CD4-positive, alpha-beta memory T cell (primary cell): ENCODE results near the gene NMRK2. TPM values are rescaled to one million over a fixed set of nuclear protein-coding genes. Genes with fewer than 3 reads are reported as not detected.

Source experiments
- CTCF ChIA-PET: fragments of 350-600 bp; sonication (Branson Sonifier 250); formaldehyde crosslinking; loops from one replicate; lab custom pipeline; 2021; ENCODE audit warnings: inconsistent platforms; ENCODE audit not compliant: partially characterized antibody; lab: Charles Lee
- POLR2A ChIA-PET: fragments of 350-600 bp; sonication (Branson Sonifier 250); formaldehyde crosslinking; loops from one replicate; lab custom pipeline; 2021; ENCODE audit not compliant: partially characterized antibody; lab: Charles Lee
- DNase-seq, 5 donors: peaks; one replicate each; pipeline versions ENCODE4 v3.0.0 to v3.0.0-alpha.2; 2020 to 2022; ENCODE audit warnings: mixed read lengths in 1 of 5
- H3K27ac ChIP-seq: one replicate; pipeline ENCODE4 v1.7.0; 2013; ENCODE audit warnings: low read depth, low read length
- H3K27me3 ChIP-seq: 2 replicates; pipeline ENCODE4 v1.7.0; 2013; ENCODE audit warnings: mild to moderate bottlenecking, low read length, moderate library complexity; ENCODE audit not compliant: insufficient read depth
- H3K36me3 ChIP-seq: 2 replicates; pipeline ENCODE4 v1.7.0; 2013; ENCODE audit warnings: mild to moderate bottlenecking, low read length, moderate library complexity; ENCODE audit not compliant: insufficient read depth
- H3K4me1 ChIP-seq: 2 replicates; pipeline ENCODE4 v1.7.0; 2013; ENCODE audit warnings: mild to moderate bottlenecking, low read length, moderate library complexity; ENCODE audit not compliant: insufficient read depth
- H3K4me3 ChIP-seq, 2 donors: one replicate each; pipeline ENCODE4 v1.7.0; 2013; ENCODE audit warnings: low read length in 2 of 2, mild to moderate bottlenecking in 1 of 2
- H3K9me3 ChIP-seq, 2 donors: one replicate each; pipeline ENCODE4 v1.7.0; 2013; ENCODE audit warnings: low read length in 2 of 2, control low read depth in 1 of 2; ENCODE audit not compliant: control insufficient read depth in 1 of 2
- H3K27ac Mint-ChIP-seq, 7 donors: one replicate each; pipeline ENCODE4 v1.8.0; 2020 to 2021; ENCODE audit warnings: mixed read lengths in 7 of 7, mild to moderate bottlenecking in 6 of 7, inconsistent platforms in 3 of 7, moderate library complexity in 3 of 7
- H3K27me3 Mint-ChIP-seq, 2 donors: one replicate each; pipeline ENCODE4 v1.8.0; 2020 to 2021; ENCODE audit warnings: mixed read lengths in 2 of 2
- H3K36me3 Mint-ChIP-seq, 2 donors: one replicate each; pipeline ENCODE4 v1.8.0; 2020 to 2021; ENCODE audit warnings: mixed read lengths in 2 of 2, inconsistent platforms in 1 of 2, mild to moderate bottlenecking in 1 of 2
- H3K4me1 Mint-ChIP-seq, 4 donors: one replicate each; pipeline ENCODE4 v1.8.0; 2020 to 2021; ENCODE audit warnings: mixed read lengths in 4 of 4, mild to moderate bottlenecking in 1 of 4
- H3K4me3 Mint-ChIP-seq, 8 donors: one replicate each; pipeline ENCODE4 v1.8.0; 2020 to 2021; ENCODE audit warnings: mixed read lengths in 8 of 8, mild to moderate bottlenecking in 7 of 8, moderate library complexity in 6 of 8, inconsistent platforms in 3 of 8
- H3K9me3 Mint-ChIP-seq, 8 donors: one replicate each; pipeline ENCODE4 v1.8.0; 2020 to 2021; ENCODE audit warnings: mixed read lengths in 8 of 8, mild to moderate bottlenecking in 5 of 8, inconsistent platforms in 3 of 8, moderate library complexity in 1 of 8
- intact Hi-C: fragments of 100-400 bp; cut with micrococcal nuclease; formaldehyde crosslinking; loops from one replicate; pipeline ENCODE4 v1.15.1; 2023
- polyA plus RNA-seq, 2 donors: library from polyadenylated mRNA; unstranded; fragments of 300-500 nt; fragmentation: Illumina TruSeq; gene quantifications; one replicate each; pipeline ENCODE4 v1.2.3, GENCODE V29; 2021
- total RNA-seq, 2 experiments: library from RNA; stranded (reverse); gene quantifications; one replicate each; pipeline ENCODE4 v1.2.3, GENCODE V29; 2021

NMRK2 gene
- total and polyA plus RNA-seq, 4 experiments from 2014 or later: not detected

DNA sequence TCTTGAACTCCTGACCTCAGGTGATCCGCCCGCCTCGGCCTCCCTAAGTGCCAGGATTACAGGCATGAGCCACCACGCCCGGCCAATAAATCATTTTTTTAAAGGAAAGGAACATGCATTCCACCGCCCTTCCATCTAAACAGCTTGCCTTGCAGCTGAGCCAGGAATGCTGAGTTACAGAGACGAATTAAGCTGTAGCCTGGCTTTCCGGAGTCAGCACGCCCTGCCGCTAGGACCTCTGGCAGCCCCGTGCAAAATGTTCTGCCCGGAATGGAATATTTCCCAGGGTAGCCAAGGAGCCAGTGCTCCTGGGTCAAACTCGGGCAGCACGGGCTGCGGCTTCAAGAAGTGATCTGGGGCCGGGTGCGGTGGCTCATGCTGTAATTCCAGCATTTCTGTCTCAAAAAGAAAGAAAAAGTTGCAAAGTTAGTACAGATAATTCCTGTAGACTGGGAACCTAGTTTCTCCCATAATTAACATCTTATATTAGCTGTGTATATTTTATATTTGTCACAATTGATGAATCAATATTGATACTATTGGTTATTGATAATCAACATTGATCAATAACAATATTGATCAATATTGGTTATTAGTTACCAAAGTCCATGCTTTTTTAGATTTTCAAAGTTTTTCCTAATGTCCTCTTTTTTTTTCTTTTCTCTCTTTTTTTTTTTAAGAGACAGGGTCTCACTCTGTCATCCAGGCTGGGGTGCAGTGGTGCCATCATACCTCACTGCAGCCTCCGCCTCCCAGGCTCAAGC, 33.2 kb upstream of the NMRK2 start:
- Histone ChIP-seq H3K4me1 (no peaks in the 10 kb centered on the region), H3K36me3 (no peaks in the 10 kb centered on the region), H3K4me3 (no peak overlapping the region), H3K9me3 (no peaks in the 10 kb centered on the region), H3K27ac (no peak overlapping the region), H3K27me3 (no peaks in the 10 kb centered on the region)
- Mint-ChIP-seq H3K9me3 (peaks cover 0 to 7% (median 3%) of the 10 kb centered on the region in 8 donors), H3K27me3 (peaks cover 3 to 5% of the 10 kb centered on the region in 2 donors), H3K4me1 (peaks cover 0 to 6% (median 4%) of the 10 kb centered on the region in 4 donors), H3K36me3 (no peaks in the 10 kb centered on the region), H3K4me3 (no peak overlapping the region), H3K27ac (no peak overlapping the region)
- POLR2A ChIA-PET: no interaction called here
- no peak for DNase-seq
- intact Hi-C loops: no loop called here
- CTCF ChIA-PET: no interaction called here

DNA sequence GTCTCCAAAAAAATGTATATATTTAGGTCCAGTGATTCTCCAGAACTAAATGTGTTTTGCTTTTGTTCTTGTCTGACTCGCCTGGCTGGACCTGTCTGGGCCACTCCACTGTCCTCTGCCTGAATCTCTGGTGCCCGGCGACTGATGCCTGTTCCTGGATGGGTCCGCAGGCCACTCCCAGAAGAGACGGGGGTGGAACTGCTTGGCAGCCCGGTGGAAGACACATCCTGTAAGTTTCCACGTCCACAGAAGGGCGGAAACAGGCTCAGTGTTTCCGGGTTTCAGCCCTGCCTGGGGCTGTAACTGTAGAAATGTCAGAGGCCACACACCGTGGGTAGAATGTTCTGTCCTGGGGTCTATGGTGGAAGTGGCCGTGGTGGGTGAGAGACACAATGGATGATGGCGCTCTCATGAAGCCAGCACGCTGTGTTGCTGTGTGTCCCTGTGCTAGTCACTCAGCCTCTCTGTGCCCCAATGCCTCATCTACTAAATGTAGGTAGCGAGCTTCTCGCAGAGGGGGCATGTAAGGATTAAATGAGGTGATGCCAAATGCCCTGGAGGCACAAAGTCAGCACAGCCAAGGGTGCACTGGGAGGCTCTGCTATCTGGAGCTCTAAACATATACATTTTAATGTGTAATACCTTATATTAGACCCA, 30.4 kb upstream of the NMRK2 start:
- Mint-ChIP-seq H3K9me3 (peaks cover 0 to 7% (median 3%) of the 10 kb centered on the region in 8 donors), H3K4me3 (no peak overlapping the region), H3K27me3 (peaks cover 2 to 5% of the 10 kb centered on the region in 2 donors), H3K27ac (no peak overlapping the region), H3K4me1 (peaks cover 0 to 6% (median 4%) of the 10 kb centered on the region in 4 donors), H3K36me3 (no peaks in the 10 kb centered on the region)
- H3K27ac ChIP-seq: no peak overlapping the region
- H3K4me1 ChIP-seq: no peaks in the 10 kb centered on the region
- no peak overlapping the region for H3K4me3 ChIP-seq
- CTCF ChIA-PET: no interaction called here
- no peaks in the 10 kb centered on the region for H3K36me3 ChIP-seq
- no peaks in the 10 kb centered on the region for H3K27me3 ChIP-seq
- no peaks in the 10 kb centered on the region for H3K9me3 ChIP-seq
- intact Hi-C loops: no loop called here
- POLR2A ChIA-PET: no interaction called here
- DNase-seq: no peak

DNA sequence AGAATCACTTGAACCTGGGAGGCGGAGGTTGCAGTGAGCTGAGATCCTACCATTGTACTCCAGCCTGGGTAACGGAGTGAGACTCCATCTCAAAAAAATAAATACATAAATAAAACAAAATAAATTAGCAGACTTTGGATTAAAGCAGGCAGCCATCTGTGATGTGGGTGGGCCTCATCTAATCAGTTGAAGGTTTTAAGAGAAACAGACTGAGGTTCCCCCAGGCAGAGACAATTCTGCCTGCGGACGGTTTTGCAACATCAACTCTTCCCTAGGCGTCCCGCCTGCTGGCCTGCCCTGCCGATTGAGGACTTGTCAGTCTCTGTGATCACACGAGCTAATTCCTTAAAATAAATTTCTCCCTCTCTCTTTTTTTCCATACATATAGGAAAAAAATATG, 28.6 kb upstream of the NMRK2 start:
- H3K36me3 ChIP-seq: no peaks in the 10 kb centered on the region
- no peak overlapping the region for H3K4me3 ChIP-seq
- CTCF ChIA-PET: no interaction called here
- Mint-ChIP-seq H3K27ac (no peak overlapping the region), H3K27me3 (peaks cover 2 to 4% of the 10 kb centered on the region in 2 donors), H3K4me3 (no peak overlapping the region), H3K36me3 (no peaks in the 10 kb centered on the region), H3K4me1 (no peaks in the 10 kb centered on the region), H3K9me3 (peaks cover 0 to 4% (median 0%) of the 10 kb centered on the region in 8 donors)
- H3K27ac ChIP-seq: no peak overlapping the region
- H3K27me3 ChIP-seq: no peaks in the 10 kb centered on the region
- no peak for DNase-seq
- H3K9me3 ChIP-seq: no peaks in the 10 kb centered on the region
- POLR2A ChIA-PET: no interaction called here
- intact Hi-C loops: no loop called here
- no peaks in the 10 kb centered on the region for H3K4me1 ChIP-seq

DNA sequence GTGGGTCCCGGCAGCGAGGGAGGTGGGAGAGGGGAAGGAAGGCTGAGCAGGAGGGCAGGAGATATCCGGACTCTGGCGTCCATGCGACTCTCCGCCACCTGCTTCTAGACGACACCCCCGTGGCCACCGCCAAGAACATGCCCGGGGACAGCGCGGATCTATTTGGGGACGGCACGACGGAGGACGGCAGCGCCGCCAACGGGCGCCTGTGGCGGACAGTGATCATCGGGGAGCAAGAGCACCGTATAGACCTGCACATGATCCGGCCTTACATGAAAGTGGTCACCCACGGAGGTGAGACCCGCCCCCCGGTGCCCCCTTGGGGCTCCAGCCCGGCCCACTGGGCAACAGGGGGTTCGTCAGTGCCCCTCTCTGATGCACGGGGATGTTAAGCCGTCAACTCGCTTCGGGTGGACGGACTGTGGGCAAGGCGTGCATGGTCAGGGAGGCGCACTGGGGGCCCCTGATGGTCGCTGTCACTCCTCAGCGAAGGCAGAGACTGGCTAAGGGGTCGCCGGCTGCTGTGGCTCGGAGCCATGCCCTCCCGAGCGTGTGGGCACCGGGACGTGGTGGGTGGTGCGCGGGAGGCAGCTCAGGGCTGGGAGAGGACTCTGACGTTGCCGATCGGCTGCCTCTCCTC, 25.1 kb upstream of the NMRK2 start:
- Histone ChIP-seq H3K27ac (no peak overlapping the region), H3K4me1 (no peaks in the 10 kb centered on the region), H3K4me3 (no peak overlapping the region), H3K27me3 (no peaks in the 10 kb centered on the region), H3K9me3 (peaks cover 0 to 6% of the 10 kb centered on the region in 2 donors), H3K36me3 (no peaks in the 10 kb centered on the region)
- ChIA-PET POLR2A (no interaction called here), CTCF (no interaction called here)
- no peaks in the 10 kb centered on the region for H3K4me1 Mint-ChIP-seq
- peaks cover 0 to 13% (median 6%) of the 10 kb centered on the region in 8 donors for H3K9me3 Mint-ChIP-seq
- intact Hi-C loops: no loop called here
- no peaks in the 10 kb centered on the region for H3K36me3 Mint-ChIP-seq
- no peak for DNase-seq
- no peak overlapping the region for H3K4me3 Mint-ChIP-seq
- H3K27me3 Mint-ChIP-seq: peaks cover 0 to 2% of the 10 kb centered on the region in 2 donors
- no peak overlapping the region for H3K27ac Mint-ChIP-seq

DNA sequence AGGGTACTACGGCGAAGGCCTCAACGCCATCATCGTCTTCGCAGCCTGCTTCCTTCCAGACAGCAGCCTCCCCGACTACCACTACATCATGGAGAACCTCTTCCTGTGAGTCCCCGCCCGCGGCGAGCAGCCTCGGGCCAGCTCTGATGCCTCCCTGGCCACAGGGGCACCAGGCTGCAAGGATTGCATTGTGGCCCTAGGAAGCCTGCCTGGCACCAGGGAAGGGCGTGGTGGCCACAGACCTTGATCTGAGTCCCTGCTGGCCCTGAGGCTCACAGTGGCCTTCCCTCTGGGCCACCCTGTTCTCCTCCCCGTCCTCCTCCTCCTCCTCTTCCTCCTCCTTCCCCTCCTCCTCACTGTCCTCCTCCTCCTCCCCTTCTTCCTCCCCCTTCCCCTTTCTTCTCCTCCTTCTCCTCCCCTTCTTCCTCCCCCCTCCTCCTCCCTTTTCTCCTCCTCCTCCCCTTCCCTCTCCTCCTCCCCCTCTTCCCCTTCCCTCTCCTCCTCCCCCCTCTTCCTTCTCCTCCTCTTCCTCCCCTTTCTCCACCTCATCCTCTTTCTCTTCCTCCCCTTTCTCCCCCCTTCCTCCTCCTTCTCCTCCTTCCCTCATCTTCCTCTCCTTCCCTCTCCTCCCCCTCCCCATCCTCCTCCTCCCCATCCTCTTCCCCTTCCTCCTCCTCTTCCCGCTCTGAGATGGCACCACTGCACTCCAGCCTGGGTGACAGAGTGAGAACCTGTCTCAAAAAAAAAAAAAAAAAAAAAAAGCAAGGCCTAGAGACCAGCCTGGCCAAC, 24.4 kb upstream of the NMRK2 start:
- Mint-ChIP-seq H3K4me3 (no peak overlapping the region), H3K27ac (no peak overlapping the region), H3K27me3 (peaks cover 0 to 2% of the 10 kb centered on the region in 2 donors), H3K4me1 (no peaks in the 10 kb centered on the region), H3K9me3 (peaks cover 0 to 13% (median 6%) of the 10 kb centered on the region in 8 donors), H3K36me3 (no peaks in the 10 kb centered on the region)
- Histone ChIP-seq H3K4me1 (no peaks in the 10 kb centered on the region), H3K36me3 (no peaks in the 10 kb centered on the region), H3K4me3 (no peak overlapping the region), H3K27ac (no peak overlapping the region), H3K9me3 (peaks cover 0 to 6% of the 10 kb centered on the region in 2 donors), H3K27me3 (no peaks in the 10 kb centered on the region)
- DNase-seq: no peak
- ChIA-PET CTCF (no interaction called here), POLR2A (no interaction called here)
- intact Hi-C loops: no loop called here

DNA sequence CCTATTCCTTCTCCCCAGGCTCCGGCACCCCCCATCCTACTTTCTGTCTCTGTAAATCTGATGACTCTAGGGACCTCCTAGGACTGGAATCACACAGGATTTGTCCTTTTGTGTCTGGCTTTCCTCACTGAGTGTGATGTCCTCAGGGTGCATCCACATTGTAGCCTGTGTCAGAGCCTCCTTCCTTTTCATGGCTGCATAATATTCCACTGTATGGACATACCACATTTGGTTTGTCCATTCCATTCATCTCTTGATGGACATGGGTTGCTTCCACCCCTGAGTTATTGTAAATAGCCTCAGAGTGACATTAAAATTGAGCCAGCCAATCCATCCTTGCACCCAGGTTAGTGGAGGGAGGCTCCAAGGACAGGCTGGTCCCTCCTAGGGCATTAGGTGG, 22.8 kb upstream of the NMRK2 start:
- Histone ChIP-seq H3K4me3 (no peak overlapping the region), H3K27ac (no peak overlapping the region), H3K36me3 (no peaks in the 10 kb centered on the region), H3K27me3 (no peaks in the 10 kb centered on the region), H3K9me3 (peaks cover 0 to 6% of the 10 kb centered on the region in 2 donors), H3K4me1 (no peaks in the 10 kb centered on the region)
- no peak for DNase-seq
- Mint-ChIP-seq H3K36me3 (no peaks in the 10 kb centered on the region), H3K4me1 (no peaks in the 10 kb centered on the region), H3K27ac (peak overlapping the region in 1 of 7 donors; percentile 65), H3K27me3 (no peaks in the 10 kb centered on the region), H3K4me3 (no peak overlapping the region), H3K9me3 (peaks cover 0 to 11% (median 6%) of the 10 kb centered on the region in 8 donors)
- intact Hi-C loops: no loop called here
- ChIA-PET POLR2A (no interaction called here), CTCF (no interaction called here)

DNA sequence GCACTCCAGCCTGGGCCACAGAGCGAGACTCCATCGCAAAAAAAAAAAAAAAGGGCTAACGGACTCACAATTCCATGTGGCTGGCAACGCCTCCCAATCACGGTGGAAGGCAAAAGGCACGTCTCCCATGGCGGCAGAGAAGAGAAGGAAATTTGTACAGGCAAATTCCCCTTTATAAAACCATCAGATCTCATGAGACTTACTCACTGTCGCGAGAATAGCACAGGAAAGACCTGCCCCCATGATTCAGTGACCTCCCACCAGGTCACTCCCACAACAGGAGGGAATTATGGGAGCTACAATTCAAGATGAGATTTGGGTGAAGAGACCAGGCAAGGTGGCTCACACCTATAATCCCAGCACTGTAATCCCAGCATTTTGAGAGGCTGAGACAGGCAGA, 18.7 kb upstream of the NMRK2 start:
- Histone ChIP-seq H3K4me1 (no peaks in the 10 kb centered on the region), H3K36me3 (no peaks in the 10 kb centered on the region), H3K27ac (no peak overlapping the region), H3K27me3 (no peaks in the 10 kb centered on the region), H3K4me3 (no peak overlapping the region), H3K9me3 (peaks cover 0 to 6% of the 10 kb centered on the region in 2 donors)
- no peak overlapping the region for H3K27ac Mint-ChIP-seq
- H3K27me3 Mint-ChIP-seq: peaks cover 4% of the 10 kb centered on the region in 2 donors
- H3K36me3 Mint-ChIP-seq: no peaks in the 10 kb centered on the region
- intact Hi-C loops: no loop called here
- ChIA-PET CTCF (no interaction called here), POLR2A (no interaction called here)
- peaks cover 0 to 11% (median 6%) of the 10 kb centered on the region in 8 donors for H3K9me3 Mint-ChIP-seq
- H3K4me1 Mint-ChIP-seq: no peaks in the 10 kb centered on the region
- H3K4me3 Mint-ChIP-seq: no peak overlapping the region
- no peak for DNase-seq
